RCC 7860 (cell line): ENCODE data around the gene GNG2.

Experiments used
- DNase-seq: peaks from one replicate; pipeline ENCODE4 v3.0.0-alpha.2; 2015; ENCODE audit warnings: low spot score
- FAIRE-seq: peaks from 2 replicates; lab custom pipeline; 2012; peaks lifted over from hg19 to GRCh38; lab: Jason Lieb, UNC

GNG2 gene

GRCh38 chr14:51938137-51938536 lies 77.7 kb downstream of the GNG2 start:
- DNase-seq: no peak

GRCh38 chr14:51938821-51939220 lies 78.4 kb downstream of the GNG2 start:
- DNase-seq (no peak), FAIRE-seq (no peak)

More at GRCh38 chr14:51938137-51938536, 77.7 kb downstream of the GNG2 start:
- no peak for FAIRE-seq

GRCh38 chr14:51939226-51939625 lies 78.8 kb downstream of the GNG2 start:
- no peak for DNase-seq
- no peak for FAIRE-seq

GRCh38 chr14:51939755-51940301 lies 79.4 kb downstream of the GNG2 start:
- DNase-seq (no peak), FAIRE-seq (no peak)

- DNase-seq: no peak
- FAIRE-seq: no peak
Measured at GRCh38 chr14:51942971-51943370, 82.6 kb downstream of the GNG2 start.

GRCh38 chr14:51950007-51950406 lies 89.6 kb downstream of the GNG2 start:
- DNase-seq: no peak
- FAIRE-seq: no peak

GRCh38 chr14:51951656-51952055 lies 91.2 kb downstream of the GNG2 start:
- DNase-seq (no peak), FAIRE-seq (no peak)

GRCh38 chr14:51954031-51954430 lies 93.6 kb downstream of the GNG2 start:
- DNase-seq (no peak), FAIRE-seq (no peak)

GRCh38 chr14:51954657-51955056 lies 94.2 kb downstream of the GNG2 start:
- DNase-seq (no peak), FAIRE-seq (no peak)

GRCh38 chr14:51957950-51958349 lies 97.5 kb downstream of the GNG2 start:
- no peak for FAIRE-seq
- DNase-seq: no peak

- no peak for FAIRE-seq
- DNase-seq: no peak
Measured at GRCh38 chr14:51959928-51960327, 99.5 kb downstream of the GNG2 start.

GRCh38 chr14:51960866-51961265 lies 100.5 kb downstream of the GNG2 start:
- DNase-seq (no peak), FAIRE-seq (no peak)

- FAIRE-seq (no peak), DNase-seq (no peak)
Measured at GRCh38 chr14:51962711-51963110, 102.3 kb downstream of the GNG2 start.

GRCh38 chr14:51963286-51963685 lies 102.9 kb downstream of the GNG2 start:
- DNase-seq (no peak), FAIRE-seq (no peak)

GRCh38 chr14:51967521-51967920 lies 107.1 kb downstream of the GNG2 start:
- FAIRE-seq: no peak
- no peak for DNase-seq

GRCh38 chr14:51969852-51970540 lies 109.6 kb downstream of the GNG2 start:
- no peak for DNase-seq
- FAIRE-seq: no peak

GRCh38 chr14:51972566-51972965 lies 112.2 kb downstream of the GNG2 start:
- FAIRE-seq: no peak
- DNase-seq: no peak

GRCh38 chr14:51977075-51977474 lies 116.7 kb downstream of the GNG2 start:
- FAIRE-seq: no peak
- no peak for DNase-seq

- no peak for DNase-seq
- FAIRE-seq: no peak
Measured at GRCh38 chr14:51978681-51979085, 118.3 kb downstream of the GNG2 start.

- DNase-seq: peak; percentile 17
- FAIRE-seq: no peak
Measured at GRCh38 chr14:51979088-51979709, 118.8 kb downstream of the GNG2 start.

GRCh38 chr14:51981218-51981854 lies 120.9 kb downstream of the GNG2 start:
- FAIRE-seq (no peak), DNase-seq (no peak)

- no peak for FAIRE-seq
- DNase-seq: no peak
Measured at GRCh38 chr14:51988221-51988620, 127.8 kb downstream of the GNG2 start.
